ENCODE data around the gene SBF2. TPM values are rescaled to one million over a fixed set of nuclear protein-coding genes. Genes with fewer than 3 reads are reported as not detected.

Gene SBF2
- total and polyA plus RNA-seq, 2 of the 13 experiments (the other 11 are each of a cell fraction or from before 2014, with no cell fraction given) = 24.0 to 45.8 TPM

DNA sequence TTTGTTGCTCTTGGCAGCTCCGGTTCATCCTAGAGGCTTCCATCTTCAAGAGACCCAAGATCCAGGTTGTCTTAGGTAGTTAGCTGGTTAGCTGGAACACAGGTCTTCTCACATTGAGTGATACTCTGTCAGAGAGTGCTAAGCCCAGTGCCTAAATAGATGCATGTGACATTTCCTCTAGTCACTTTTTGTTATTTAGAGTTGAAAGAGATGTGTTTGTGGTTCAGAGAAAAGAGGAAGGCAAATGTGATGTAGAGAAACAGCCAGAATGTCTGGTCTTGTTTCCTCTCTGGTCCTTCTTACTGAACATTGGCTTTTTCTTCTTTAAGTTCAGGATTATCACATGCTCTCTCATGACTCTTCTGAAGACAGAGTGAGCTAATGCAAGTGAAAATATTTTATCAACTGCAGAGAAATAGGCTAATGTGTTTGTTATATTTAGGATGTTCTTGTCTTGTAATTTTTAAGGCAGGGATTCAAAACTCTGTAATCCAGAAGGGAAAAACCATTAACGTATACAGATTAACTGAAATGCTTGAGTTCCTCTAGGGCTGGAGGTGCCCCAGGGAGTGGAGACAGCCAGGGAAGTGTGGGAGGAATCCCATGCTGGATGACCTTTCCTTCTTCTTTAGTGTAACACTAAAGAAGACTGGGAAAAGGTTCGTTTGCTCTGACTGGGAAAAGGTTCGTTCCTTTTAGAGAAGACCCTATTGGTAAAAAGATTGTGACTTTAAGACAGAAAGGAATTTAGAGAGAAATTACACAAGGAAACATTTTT lies 554.7 kb downstream of the SBF2 start:
- ATAC-seq (no peak), FAIRE-seq (no peak), DNase-seq (ENCODE audit: low spot score) (no peak)
- Histone ChIP-seq H3K4me2 (ENCODE audit: low read depth, low read length) (no peak overlapping the region), H3K79me2 (ENCODE audit: insufficient read depth, low read length) (no peaks in the 10 kb centered on the region), H3K9ac (ENCODE audit: insufficient read depth, low read depth, low read length) (no peak overlapping the region), H3K27me3 (ENCODE audit: control insufficient read depth in 1 of 2, insufficient read depth in 2 of 2, low read length in 2 of 2) (no peaks in the 10 kb centered on the region), H2AFZ (ENCODE audit: low read length) (no peak overlapping the region), H3K4me1 (ENCODE audit: insufficient read depth, low read length) (peaks cover 11% of the 10 kb centered on the region), H3K27ac (ENCODE audit: extremely low read length, insufficient read depth, low read length) (no peak overlapping the region), H3K36me3 (replicated peaks in 1 of 2; ENCODE audit: control insufficient read depth in 1 of 2, insufficient read depth in 2 of 2, low read length in 2 of 2) (peaks cover 12 to 31% of the 10 kb centered on the region in 2 experiments; a peak in 4 of 5 replicates), H3K9me3 (ENCODE audit: low read length) (peaks cover 8% of the 10 kb centered on the region), H4K20me1 (ENCODE audit: insufficient read depth, low read length) (no peaks in the 10 kb centered on the region), H3K4me3 (replicated peaks in 1 of 3; ENCODE audit: insufficient read depth in 1 of 3, low read depth in 2 of 3, low read length in 3 of 3) (no peak overlapping the region)
- 95% methylated on average over 4 of the region's 4 CpGs for WGBS (ENCODE audit: low lambda C conversion rate)
- in situ Hi-C loops (cut with HindIII; ENCODE audit: extremely low pct_ligation_motif_present, low pct_unique_long_range_greater_than_20kb) (no loop called here), intact Hi-C loops (cut with micrococcal nuclease; ENCODE audit: unreplicated experiment) (no loop called here)
- CTCF ChIA-PET (ENCODE audit: low intra/inter-chr PET ratio, low total read pairs) = no interaction called here
- POLR2A ChIA-PET = interaction anchor here (1.3 kb wide), 1 partner anchor 19 kb away, joined by 3 read pairs; no protein-coding TSS in a partner anchor
- BruUV-seq (replicated peaks) = no TSS peak
- TF ChIP-seq, protein P1, sequence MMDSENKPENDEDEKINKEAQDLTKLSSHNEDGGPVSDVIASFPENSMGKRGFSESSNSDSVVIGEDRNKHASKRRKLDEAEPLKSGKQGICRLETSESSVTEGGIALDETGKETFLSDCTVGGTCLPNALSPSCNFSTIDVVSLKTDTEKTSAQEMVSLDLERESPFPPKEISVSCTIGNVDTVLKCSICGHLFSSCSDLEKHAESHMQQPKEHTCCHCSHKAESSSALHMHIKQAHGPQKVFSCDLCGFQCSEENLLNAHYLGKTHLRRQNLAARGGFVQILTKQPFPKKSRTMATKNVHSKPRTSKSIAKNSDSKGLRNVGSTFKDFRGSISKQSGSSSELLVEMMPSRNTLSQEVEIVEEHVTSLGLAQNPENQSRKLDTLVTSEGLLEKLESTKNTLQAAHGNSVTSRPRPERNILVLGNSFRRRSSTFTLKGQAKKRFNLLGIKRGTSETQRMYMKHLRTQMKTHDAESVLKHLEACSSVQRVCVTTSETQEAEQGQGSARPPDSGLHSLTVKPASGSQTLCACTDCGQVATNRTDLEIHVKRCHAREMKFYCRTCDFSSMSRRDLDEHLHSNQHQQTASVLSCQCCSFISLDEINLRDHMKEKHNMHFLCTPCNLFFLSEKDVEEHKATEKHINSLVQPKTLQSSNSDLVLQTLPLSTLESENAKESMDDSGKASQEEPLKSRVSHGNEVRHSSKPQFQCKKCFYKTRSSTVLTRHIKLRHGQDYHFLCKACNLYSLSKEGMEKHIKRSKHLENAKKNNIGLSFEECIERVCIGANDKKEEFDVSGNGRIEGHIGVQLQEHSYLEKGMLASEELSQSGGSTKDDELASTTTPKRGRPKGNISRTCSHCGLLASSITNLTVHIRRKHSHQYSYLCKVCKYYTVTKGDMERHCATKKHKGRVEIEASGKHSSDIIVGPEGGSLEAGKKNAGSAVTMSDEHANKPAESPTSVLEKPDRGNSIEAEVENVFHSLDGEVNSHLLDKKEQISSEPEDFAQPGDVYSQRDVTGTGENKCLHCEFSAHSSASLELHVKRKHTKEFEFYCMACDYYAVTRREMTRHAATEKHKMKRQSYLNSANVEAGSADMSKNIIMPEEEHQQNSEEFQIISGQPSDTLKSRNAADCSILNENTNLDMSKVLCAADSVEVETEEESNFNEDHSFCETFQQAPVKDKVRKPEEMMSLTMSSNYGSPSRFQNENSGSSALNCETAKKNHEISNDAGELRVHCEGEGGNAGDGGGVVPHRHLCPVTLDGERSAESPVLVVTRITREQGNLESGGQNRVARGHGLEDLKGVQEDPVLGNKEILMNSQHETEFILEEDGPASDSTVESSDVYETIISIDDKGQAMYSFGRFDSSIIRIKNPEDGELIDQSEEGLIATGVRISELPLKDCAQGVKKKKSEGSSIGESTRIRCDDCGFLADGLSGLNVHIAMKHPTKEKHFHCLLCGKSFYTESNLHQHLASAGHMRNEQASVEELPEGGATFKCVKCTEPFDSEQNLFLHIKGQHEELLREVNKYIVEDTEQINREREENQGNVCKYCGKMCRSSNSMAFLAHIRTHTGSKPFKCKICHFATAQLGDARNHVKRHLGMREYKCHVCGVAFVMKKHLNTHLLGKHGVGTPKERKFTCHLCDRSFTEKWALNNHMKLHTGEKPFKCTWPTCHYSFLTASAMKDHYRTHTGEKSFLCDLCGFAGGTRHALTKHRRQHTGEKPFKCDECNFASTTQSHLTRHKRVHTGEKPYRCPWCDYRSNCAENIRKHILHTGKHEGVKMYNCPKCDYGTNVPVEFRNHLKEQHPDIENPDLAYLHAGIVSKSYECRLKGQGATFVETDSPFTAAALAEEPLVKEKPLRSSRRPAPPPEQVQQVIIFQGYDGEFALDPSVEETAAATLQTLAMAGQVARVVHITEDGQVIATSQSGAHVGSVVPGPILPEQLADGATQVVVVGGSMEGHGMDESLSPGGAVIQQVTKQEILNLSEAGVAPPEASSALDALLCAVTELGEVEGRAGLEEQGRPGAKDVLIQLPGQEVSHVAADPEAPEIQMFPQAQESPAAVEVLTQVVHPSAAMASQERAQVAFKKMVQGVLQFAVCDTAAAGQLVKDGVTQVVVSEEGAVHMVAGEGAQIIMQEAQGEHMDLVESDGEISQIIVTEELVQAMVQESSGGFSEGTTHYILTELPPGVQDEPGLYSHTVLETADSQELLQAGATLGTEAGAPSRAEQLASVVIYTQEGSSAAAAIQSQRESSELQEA (CRISPR knock-in tag; IDR thresholded peaks at IDR 0.05; ENCODE audit: not compliant biosample characterization) = no peak
- TF ChIP-seq, protein P2, sequence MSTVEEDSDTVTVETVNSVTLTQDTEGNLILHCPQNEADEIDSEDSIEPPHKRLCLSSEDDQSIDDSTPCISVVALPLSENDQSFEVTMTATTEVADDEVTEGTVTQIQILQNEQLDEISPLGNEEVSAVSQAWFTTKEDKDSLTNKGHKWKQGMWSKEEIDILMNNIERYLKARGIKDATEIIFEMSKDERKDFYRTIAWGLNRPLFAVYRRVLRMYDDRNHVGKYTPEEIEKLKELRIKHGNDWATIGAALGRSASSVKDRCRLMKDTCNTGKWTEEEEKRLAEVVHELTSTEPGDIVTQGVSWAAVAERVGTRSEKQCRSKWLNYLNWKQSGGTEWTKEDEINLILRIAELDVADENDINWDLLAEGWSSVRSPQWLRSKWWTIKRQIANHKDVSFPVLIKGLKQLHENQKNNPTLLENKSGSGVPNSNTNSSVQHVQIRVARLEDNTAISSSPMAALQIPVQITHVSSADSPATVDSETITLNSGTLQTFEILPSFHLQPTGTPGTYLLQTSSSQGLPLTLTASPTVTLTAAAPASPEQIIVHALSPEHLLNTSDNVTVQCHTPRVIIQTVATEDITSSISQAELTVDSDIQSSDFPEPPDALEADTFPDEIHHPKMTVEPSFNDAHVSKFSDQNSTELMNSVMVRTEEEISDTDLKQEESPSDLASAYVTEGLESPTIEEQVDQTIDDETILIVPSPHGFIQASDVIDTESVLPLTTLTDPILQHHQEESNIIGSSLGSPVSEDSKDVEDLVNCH (CRISPR knock-in tag; IDR thresholded peaks at IDR 0.05) = no peak
- TF ChIP-seq ZNF780A (CRISPR knock-in tag; IDR thresholded peaks at IDR 0.05) (no peak), SAP130 (CRISPR knock-in tag; IDR thresholded peaks at IDR 0.05; ENCODE audit: low read depth) (no peak), ZFP82 (CRISPR knock-in tag; IDR thresholded peaks at IDR 0.05; ENCODE audit: borderline replicate concordance) (no peak), MEIS1 (CRISPR knock-in tag; IDR thresholded peaks at IDR 0.05; ENCODE audit: borderline replicate concordance) (no peak), PAF1 (CRISPR knock-in tag; IDR thresholded peaks at IDR 0.05) (no peak), TGIF2 (CRISPR knock-in tag; IDR thresholded peaks at IDR 0.05) (no peak), ZFYVE20 (CRISPR knock-in tag; IDR thresholded peaks at IDR 0.05; ENCODE audit: borderline replicate concordance, low read depth) (no peak), ZNF282 (IDR thresholded peaks at IDR 0.05; ENCODE audit: partially characterized antibody) (no peak), ZNF180 (CRISPR knock-in tag; IDR thresholded peaks at IDR 0.05; ENCODE audit: borderline replicate concordance, low read depth) (no peak), ZNF136 (CRISPR knock-in tag; IDR thresholded peaks at IDR 0.05; ENCODE audit: low read depth) (no peak)
